Astrocyte of the spinal cord (primary cell): ENCODE data around the gene PDHB.
A peak's percentile ranks its signal among the peaks of the same experiment; 100 is the strongest.

Experiments used
- DNase-seq: peaks from one replicate; pipeline ENCODE4 v3.0.0; 2011; ENCODE audit warnings: low read depth, low spot score
- H3K4me3 ChIP-seq: 2 replicates; pipeline ENCODE4 v1.5.1; 2011; ENCODE audit warnings: low read depth, mild to moderate bottlenecking, low read length, moderate library complexity
- in situ Hi-C: cut with HindIII; loops from 2 replicates; pipeline ENCODE4 v1.10.0; 2017; ENCODE audit warnings: low sequenced_read_pairs
- TF ChIP-seq, protein P1 (sequence below): IDR thresholded peaks from 2 replicates; pipeline ENCODE4 v1.5.1; 2012; ENCODE audit warnings: low read depth, mild to moderate bottlenecking, low read length, inconsistent platforms

Gene PDHB

DNA sequence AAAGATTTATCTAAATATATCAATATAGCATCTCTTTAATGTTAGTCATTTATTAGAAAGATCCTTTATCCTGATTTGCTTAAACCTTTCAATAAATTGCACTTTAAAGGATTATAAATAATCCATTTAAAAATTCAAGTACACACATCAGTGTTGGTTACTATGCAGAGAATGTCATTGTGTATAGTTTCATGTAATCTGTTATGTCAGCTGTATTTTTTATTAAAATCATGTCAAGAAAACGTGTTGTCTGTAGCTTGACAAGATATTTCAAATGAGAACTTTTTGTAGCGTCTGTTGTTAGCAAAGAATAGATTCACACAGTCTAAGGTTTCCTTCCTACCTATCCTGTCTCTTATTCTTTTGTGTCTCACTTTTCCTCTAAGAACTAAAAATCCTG lies 7.8 kb downstream of the PDHB start:
- in situ Hi-C loops = no loop called here
- no peak overlapping the region for H3K4me3 ChIP-seq
- no peak for DNase-seq
- TF ChIP-seq, protein P1, sequence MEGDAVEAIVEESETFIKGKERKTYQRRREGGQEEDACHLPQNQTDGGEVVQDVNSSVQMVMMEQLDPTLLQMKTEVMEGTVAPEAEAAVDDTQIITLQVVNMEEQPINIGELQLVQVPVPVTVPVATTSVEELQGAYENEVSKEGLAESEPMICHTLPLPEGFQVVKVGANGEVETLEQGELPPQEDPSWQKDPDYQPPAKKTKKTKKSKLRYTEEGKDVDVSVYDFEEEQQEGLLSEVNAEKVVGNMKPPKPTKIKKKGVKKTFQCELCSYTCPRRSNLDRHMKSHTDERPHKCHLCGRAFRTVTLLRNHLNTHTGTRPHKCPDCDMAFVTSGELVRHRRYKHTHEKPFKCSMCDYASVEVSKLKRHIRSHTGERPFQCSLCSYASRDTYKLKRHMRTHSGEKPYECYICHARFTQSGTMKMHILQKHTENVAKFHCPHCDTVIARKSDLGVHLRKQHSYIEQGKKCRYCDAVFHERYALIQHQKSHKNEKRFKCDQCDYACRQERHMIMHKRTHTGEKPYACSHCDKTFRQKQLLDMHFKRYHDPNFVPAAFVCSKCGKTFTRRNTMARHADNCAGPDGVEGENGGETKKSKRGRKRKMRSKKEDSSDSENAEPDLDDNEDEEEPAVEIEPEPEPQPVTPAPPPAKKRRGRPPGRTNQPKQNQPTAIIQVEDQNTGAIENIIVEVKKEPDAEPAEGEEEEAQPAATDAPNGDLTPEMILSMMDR = no peak

DNA sequence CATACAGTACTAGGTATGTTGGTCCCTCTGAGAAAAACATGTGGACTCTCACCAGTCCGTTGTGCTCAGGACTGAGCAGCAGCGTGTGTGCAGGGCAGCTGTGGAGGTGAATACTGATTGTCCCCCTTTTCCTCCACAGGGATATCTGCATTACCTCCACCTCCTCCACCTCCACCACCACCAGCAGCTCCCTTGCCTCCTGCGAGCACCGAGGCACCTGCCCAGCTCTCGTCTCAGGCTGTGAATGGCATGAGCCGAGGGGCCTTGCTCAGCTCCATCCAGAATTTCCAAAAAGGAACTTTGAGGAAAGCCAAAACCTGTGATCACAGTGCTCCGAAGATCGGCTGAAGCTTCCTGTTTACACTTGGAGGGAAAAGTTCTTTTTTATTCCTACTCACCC lies 9.0 kb downstream of the PDHB start:
- no peak for DNase-seq
- TF ChIP-seq, protein P1 = no peak
- H3K4me3 ChIP-seq = no peak overlapping the region
- in situ Hi-C loops = no loop called here

DNA sequence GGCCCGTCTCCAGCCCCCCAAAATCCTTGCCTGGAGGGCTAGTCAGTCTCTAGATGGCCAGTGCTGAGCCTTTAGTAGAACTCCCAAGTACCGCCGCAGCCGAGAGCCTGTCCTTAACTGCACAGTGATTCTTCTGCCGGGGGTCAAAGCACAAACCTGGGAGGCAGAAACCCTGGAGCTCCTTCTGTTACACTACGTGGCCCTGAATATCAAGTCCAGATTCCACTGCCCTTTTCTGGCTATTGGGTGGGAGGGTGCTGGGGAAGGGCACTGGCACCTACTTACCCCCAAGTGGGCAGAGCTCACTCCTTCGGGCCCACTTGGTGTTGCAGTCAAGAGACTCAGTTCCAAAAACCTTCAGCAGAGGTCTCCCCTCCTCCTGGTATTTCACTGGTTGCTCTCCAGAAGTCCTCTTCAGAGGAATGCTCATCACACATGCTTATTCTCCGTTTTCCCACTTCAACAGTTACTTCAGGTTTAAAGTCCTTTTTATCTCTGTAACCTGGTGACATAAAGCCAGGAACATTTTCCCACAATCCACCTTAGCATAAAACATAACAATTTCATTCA lies 10.8 kb downstream of the PDHB start:
- H3K4me3 ChIP-seq = no peak overlapping the region
- TF ChIP-seq, protein P1 = peak; percentile 38
- in situ Hi-C loops = no loop called here
- DNase-seq = peak; percentile 35

DNA sequence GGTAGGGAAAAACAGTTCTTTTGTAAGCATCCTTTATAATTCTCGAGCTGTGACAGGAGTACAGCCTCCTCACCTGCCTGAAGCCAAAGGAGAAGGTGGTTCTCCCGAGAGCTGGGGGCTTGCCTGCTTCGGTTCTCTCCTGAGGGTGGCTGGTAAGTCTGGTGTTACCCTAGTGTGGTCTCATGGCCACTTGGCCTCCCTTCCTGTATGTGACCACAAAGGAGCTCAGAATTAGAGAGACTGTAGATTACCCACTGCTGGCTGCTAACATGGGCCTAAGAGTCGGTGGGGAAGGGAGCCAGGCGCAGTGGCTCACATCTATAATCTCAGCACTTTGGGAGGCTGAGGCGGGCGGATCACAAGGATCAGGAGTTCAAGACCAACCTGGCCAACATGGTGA lies 12.6 kb downstream of the PDHB start:
- DNase-seq = no peak
- TF ChIP-seq, protein P1 = no peak
- in situ Hi-C loops = no loop called here
- no peak overlapping the region for H3K4me3 ChIP-seq

DNA sequence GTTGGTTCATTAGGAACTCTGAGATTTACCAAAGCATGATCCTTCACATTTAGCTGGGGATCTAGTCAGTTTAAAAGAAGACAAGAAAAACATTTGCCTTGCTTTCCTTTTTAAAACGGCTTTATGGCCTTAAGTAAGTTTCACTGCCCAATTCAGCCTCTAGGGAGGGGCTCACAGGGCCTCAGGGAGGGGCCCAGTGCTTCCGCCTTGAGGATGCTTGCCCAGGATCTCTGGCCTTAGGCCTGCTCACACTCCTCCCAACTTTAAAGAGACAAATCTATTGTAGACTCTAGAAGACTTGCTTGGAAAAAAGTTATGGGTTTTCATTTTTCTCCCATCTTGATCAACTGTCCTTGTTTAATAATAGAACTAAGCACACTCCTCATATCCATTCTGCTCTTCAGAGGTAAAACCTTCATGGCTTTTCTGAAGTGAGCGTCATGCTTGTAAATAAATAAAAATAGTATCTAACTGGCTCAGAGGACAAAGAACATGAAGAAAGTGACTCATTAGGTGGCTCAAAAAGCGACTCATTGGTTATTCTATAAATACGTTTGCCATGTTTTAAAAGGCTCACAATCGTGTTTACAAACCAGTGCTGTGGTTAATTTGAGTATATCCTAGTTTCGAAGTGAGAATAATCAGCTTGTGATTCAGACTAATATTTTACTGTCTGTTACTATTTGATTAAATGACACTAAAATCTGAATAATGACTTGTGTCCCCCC lies 13.7 kb downstream of the PDHB start:
- H3K4me3 ChIP-seq = no peak overlapping the region
- TF ChIP-seq, protein P1 = no peak
- in situ Hi-C loops = no loop called here
- peak; percentile 18 for DNase-seq

DNA sequence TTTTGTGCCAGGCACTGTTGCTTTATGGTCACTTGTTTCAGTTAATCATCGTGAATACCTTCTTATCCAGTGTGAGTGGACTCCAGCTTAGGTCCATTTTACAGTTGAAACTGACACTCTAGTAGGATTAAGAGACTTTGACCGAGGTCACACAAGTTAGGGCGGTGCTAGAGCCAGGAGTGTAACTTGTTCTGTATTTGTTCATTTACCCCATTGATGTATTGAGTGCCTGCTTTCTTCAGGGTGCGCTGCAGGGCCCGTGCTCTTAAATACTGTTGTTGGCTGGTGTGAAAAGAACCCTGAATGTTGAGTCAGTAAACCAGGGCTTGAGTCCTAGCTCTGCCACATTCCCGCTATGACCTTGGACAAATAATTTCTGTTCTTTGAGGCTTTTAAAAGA lies 15.4 kb downstream of the PDHB start:
- no peak overlapping the region for H3K4me3 ChIP-seq
- in situ Hi-C loops = no loop called here
- DNase-seq = no peak
- TF ChIP-seq, protein P1 = no peak
